D721Med (cell line): ENCODE data around the gene RILP.

Experiments used
- DNase-seq: peaks from one replicate; pipeline ENCODE4 v3.0.0; 2011; ENCODE audit warnings: low spot score; ENCODE audit not compliant: insufficient read length
- FAIRE-seq: peaks from 2 replicates; lab custom pipeline; 2011; peaks lifted over from hg19 to GRCh38; lab: Jason Lieb, UNC
- CTCF ChIP-seq: IDR thresholded peaks from 2 replicates; pipeline ENCODE4 v1.5.1; 2012; ENCODE audit warnings: mild to moderate bottlenecking, control low read depth; ENCODE audit not compliant: insufficient read depth; ENCODE audit errors: missing control alignments

RILP gene

GRCh38 chr17:1640329-1641064, 9.2 kb downstream of the RILP start:
- no peak for DNase-seq
- no peak for FAIRE-seq
- no peak for TF ChIP-seq CTCF

GRCh38 chr17:1639549-1640180, 10.0 kb downstream of the RILP start:
- no peak for TF ChIP-seq CTCF
- DNase-seq (no peak), FAIRE-seq (no peak)

GRCh38 chr17:1638624-1639300, 10.9 kb downstream of the RILP start:
- FAIRE-seq, result no peak
- TF ChIP-seq CTCF, result no peak
- no peak for DNase-seq

GRCh38 chr17:1638171-1638590, 11.5 kb downstream of the RILP start:
- TF ChIP-seq CTCF, result no peak
- FAIRE-seq, result no peak
- DNase-seq, result no peak

- FAIRE-seq (no peak), DNase-seq (no peak)
- no peak for TF ChIP-seq CTCF
Measured at GRCh38 chr17:1636732-1637285, 12.9 kb downstream of the RILP start.

- FAIRE-seq (no peak), DNase-seq (no peak)
- TF ChIP-seq CTCF, result no peak
Measured at GRCh38 chr17:1635675-1636465, 13.8 kb downstream of the RILP start.
